ENCODE measurements around the gene PAQR7.

GRCh38 chr1:25821112-25821476, 54.4 kb downstream of the PAQR7 start:
- TF ChIP-seq, protein P1, sequence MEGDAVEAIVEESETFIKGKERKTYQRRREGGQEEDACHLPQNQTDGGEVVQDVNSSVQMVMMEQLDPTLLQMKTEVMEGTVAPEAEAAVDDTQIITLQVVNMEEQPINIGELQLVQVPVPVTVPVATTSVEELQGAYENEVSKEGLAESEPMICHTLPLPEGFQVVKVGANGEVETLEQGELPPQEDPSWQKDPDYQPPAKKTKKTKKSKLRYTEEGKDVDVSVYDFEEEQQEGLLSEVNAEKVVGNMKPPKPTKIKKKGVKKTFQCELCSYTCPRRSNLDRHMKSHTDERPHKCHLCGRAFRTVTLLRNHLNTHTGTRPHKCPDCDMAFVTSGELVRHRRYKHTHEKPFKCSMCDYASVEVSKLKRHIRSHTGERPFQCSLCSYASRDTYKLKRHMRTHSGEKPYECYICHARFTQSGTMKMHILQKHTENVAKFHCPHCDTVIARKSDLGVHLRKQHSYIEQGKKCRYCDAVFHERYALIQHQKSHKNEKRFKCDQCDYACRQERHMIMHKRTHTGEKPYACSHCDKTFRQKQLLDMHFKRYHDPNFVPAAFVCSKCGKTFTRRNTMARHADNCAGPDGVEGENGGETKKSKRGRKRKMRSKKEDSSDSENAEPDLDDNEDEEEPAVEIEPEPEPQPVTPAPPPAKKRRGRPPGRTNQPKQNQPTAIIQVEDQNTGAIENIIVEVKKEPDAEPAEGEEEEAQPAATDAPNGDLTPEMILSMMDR (conservative IDR thresholded peaks at IDR 0.05; ENCODE audit: low read length): no peak
- TF ChIP-seq EZH2phosphoT487 (IDR thresholded peaks at IDR 0.05; ENCODE audit: borderline replicate concordance, low read depth, low read length): no peak

Data from OCI-LY7 (cell line).